NCI-H226 (cell line): ENCODE results near the gene PRDM16.

Experiments used
- DNase-seq: peaks from one replicate; pipeline ENCODE4 v3.0.0-alpha.2; 2015

PRDM16 gene

GRCh38 chr1:3410142-3410925 lies 341.3 kb downstream of the PRDM16 start:
- no peak for DNase-seq

GRCh38 chr1:3411806-3412205 lies 342.8 kb downstream of the PRDM16 start:
- no peak for DNase-seq

- no peak for DNase-seq
Measured at GRCh38 chr1:3412376-3412775, 343.4 kb downstream of the PRDM16 start.

GRCh38 chr1:3413975-3414710 lies 345.1 kb downstream of the PRDM16 start:
- no peak for DNase-seq

- no peak for DNase-seq
Measured at GRCh38 chr1:3415260-3416090, 346.5 kb downstream of the PRDM16 start.

GRCh38 chr1:3417082-3417739 lies 348.2 kb downstream of the PRDM16 start:
- DNase-seq = no peak

- DNase-seq = no peak
Measured at GRCh38 chr1:3417934-3418333, 348.9 kb downstream of the PRDM16 start.

- no peak for DNase-seq
Measured at GRCh38 chr1:3418600-3418999, 349.6 kb downstream of the PRDM16 start.

- DNase-seq = no peak
Measured at GRCh38 chr1:3419415-3420204, 350.6 kb downstream of the PRDM16 start.

- no peak for DNase-seq
Measured at GRCh38 chr1:3420218-3420951, 351.4 kb downstream of the PRDM16 start.

GRCh38 chr1:3422638-3423037 lies 353.6 kb downstream of the PRDM16 start:
- DNase-seq = no peak

- no peak for DNase-seq
Measured at GRCh38 chr1:3423245-3423829, 354.3 kb downstream of the PRDM16 start.

GRCh38 chr1:3423896-3424611 lies 355.1 kb downstream of the PRDM16 start:
- no peak for DNase-seq

- DNase-seq = no peak
Measured at GRCh38 chr1:3425486-3426215, 356.6 kb downstream of the PRDM16 start.

GRCh38 chr1:3426956-3427535 lies 358.0 kb downstream of the PRDM16 start:
- DNase-seq = no peak

GRCh38 chr1:3427711-3428704 lies 359.0 kb downstream of the PRDM16 start:
- DNase-seq = no peak

- DNase-seq = no peak
Measured at GRCh38 chr1:3428899-3429298, 359.9 kb downstream of the PRDM16 start.

GRCh38 chr1:3429320-3429719 lies 360.3 kb downstream of the PRDM16 start:
- no peak for DNase-seq
